GM12801 (cell line): Measurements from ENCODE around the gene TMEM52.

Source experiments
- TF ChIP-seq, protein P1 (sequence below): IDR thresholded peaks from one replicate; pipeline ENCODE4 v1.5.1; 2011; ENCODE audit warnings: control low read depth; ENCODE audit not compliant: insufficient read length; ENCODE audit errors: extremely low read depth

Gene TMEM52

DNA sequence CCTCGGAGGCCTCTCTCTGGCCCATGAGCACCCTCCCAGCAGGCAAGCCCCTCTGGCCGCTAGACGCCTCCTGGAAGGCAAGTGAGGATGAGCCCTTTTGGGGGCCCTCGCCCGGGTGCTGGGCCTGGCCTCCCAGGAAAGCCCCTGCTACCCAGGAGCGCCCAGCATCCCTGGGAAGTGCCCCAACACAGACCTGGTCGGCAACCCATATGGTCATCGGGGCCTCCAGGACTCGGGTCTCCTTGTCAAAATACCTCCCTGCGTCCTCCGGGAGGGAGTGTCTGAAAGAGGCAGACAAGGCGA is 21.0 kb upstream of the TMEM52 start:
- TF ChIP-seq, protein P1, sequence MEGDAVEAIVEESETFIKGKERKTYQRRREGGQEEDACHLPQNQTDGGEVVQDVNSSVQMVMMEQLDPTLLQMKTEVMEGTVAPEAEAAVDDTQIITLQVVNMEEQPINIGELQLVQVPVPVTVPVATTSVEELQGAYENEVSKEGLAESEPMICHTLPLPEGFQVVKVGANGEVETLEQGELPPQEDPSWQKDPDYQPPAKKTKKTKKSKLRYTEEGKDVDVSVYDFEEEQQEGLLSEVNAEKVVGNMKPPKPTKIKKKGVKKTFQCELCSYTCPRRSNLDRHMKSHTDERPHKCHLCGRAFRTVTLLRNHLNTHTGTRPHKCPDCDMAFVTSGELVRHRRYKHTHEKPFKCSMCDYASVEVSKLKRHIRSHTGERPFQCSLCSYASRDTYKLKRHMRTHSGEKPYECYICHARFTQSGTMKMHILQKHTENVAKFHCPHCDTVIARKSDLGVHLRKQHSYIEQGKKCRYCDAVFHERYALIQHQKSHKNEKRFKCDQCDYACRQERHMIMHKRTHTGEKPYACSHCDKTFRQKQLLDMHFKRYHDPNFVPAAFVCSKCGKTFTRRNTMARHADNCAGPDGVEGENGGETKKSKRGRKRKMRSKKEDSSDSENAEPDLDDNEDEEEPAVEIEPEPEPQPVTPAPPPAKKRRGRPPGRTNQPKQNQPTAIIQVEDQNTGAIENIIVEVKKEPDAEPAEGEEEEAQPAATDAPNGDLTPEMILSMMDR, result no peak

DNA sequence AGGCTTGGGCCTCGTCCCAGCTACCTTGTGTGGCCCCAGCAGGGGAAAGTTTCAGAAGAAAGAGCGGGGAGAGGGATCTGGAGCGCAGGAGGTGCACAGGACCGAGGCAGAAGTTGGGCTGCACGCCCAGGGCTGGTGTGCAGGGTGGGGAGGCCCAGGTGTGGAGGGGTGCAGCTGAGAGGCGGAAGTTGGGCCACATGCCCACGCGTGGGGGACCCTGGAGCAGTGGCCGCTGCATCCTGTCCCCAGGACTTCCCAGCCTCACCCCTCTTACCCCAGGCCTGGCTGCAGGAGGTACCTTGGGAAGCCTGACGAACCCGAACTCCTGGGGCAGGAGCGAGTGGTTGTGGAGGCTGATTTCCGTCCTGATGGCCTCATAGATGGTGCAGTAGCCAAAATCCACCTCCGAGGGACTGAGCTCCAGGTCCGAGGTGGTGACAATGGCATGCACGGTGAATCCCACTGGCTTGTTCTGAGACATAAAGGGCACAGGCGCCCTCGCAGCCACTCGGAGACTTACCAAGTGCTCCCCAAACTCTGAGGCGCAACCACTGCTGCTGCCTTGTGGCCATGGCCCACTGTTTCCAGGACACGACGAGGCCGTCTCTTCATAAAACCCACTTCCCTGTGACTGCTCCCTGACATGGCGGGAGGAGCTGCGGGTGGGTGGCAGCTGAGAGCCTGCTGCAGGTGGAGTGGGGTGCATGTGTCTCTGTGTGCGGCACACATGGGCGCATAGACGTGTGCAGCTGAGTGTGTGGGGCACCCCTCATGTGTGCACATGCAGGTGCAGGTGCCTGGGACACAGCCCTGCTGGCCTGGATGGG is 20.4 kb upstream of the TMEM52 start:
- TF ChIP-seq, protein P1, result no peak

DNA sequence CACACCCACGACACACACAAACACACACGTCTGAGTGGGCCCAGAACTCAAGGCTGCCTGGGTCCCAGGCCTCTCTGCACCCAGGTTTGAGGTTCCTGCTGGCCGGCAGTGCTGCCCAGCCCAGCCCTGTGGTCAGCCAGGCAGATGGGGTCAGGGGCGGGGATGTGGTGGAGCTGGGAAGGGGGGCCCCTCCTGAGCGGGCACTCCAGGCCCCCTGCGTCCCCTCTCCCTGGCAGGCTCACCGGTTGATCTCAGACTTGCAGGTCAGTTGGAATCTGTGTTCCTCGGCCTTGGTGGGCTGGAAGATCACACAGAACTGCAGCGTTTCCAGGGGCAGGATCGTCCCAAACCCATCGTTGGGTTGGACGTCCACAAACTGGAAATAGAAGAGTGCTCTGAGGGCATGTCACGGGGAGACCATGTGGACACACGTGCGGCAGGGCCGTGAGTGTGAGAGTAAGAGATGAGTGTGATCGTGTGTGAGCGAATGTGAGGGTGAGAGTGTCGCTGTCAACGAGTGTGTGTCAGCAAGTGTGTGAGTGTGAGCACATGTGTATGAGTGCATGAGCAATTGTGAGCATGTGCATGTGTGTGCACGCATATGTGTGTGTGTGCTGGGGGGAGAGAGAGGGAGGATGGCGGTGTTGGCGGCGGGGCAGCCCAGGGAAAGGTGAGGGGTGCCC is 19.7 kb upstream of the TMEM52 start:
- TF ChIP-seq, protein P1, result no peak

DNA sequence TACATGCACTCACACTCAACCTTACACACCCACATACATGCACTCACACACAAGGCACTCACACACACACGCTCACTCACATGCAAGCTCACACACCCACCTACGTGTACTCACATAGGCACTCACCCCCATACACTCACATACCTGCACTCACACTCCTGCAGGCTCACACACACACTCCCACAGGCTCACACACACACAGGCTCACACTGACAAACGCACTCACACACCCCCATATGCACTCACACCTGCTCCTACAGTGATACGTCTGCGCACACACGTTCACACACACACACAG is 19.1 kb upstream of the TMEM52 start:
- TF ChIP-seq, protein P1, result no peak

DNA sequence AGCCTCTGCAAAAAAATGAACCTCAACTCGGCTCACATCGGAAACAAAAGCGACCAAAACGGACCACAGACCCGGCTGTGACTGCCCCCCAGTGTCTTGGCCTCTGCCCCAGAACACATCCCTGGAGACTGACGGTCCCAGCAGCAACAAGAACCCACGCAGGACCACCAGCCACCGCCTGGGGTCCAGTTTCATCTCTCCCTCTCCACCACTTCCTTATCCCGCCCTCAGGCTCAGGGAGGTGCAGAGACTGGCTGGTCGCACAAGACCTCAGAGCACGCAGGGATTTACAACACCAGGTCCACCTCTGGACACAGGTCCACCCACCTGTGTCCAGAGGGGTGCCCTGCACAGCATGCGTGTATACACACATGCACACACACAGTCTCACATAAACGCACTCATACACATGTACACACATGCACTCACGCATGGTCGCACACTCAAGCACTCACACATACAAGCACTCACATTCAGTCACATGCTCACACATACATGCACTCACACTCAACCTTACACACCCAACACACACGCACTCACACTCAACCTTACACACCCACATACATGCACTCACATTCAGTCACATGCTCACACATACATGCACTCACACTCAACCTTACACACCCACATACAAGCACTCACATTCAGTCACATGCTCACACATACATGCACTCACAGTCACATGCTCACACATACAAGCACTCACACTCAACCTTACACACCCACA is 18.6 kb upstream of the TMEM52 start:
- TF ChIP-seq, protein P1, result no peak

DNA sequence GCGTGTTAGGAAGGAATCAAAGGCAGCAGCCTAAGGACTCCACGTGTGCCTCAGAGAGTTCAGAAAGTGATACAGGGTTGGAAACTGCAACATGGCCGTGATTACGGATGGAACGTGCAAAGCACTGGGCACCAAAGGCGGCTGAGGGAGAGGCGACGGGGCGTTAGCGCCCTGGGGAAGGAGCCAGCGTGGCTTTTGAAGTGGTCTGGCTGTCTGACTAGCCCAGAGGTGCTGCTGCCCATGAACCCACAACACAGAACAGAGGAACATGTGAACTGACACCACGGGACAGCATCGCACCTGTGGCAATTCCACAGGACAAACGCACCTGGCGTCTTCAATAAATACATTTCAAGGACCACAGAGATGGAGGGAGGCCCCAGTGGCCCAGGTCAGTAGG is 18.0 kb upstream of the TMEM52 start:
- TF ChIP-seq, protein P1, result no peak
